Spleen (tissue), 7 donors: ENCODE results near the gene CSGALNACT2.

Experiments used
- CTCF ChIP-seq, 11 experiments: fragments of 200-600 bp in 7 of 11; fragments of 450-650 bp in 4 of 11; sonication (generic) in 4 of 11; IDR thresholded peaks in 8 of 11; conservative IDR thresholded peaks in 3 of 11; 1 replicate in 7 of 11; 2 replicates in 4 of 11; pipeline versions ENCODE4 v1.4.0 to v1.8.0; 2016 to 2021; ENCODE audit warnings: antibody characterized with exemption in 11 of 11, inconsistent platforms in 4 of 11, mild to moderate bottlenecking in 1 of 11
- POLR2A ChIP-seq, 3 donors: fragments of 450-650 bp; IDR thresholded peaks; one replicate each; pipeline ENCODE4 v1.5.1; 2017; ENCODE audit warnings: antibody characterized with exemption in 3 of 3, mild to moderate bottlenecking in 1 of 3
- POLR2AphosphoS5 ChIP-seq, 3 donors: sonication (generic); formaldehyde crosslinking; IDR thresholded peaks; one replicate each; pipeline ENCODE4 v1.5.1; 2017; ENCODE audit warnings: antibody characterized with exemption in 3 of 3
- donor health status: DM: no; HTN: no; CAD: no; lungs with moderate emphysema.
- donor health status: DM: no; HTN: no; CAD: no.
- donor health status: DM: no; HTN: no; CAD: no.

- TF ChIP-seq CTCF (IDR thresholded peaks at IDR 0.05 in 8 of 11, conservative IDR thresholded peaks at IDR 0.05 in 3 of 11), result no peak
- no peak for TF ChIP-seq POLR2A (IDR thresholded peaks at IDR 0.05)
- TF ChIP-seq POLR2AphosphoS5 (IDR thresholded peaks at IDR 0.05), result no peak
These were observed 16.8 kb upstream of the CSGALNACT2 start for GRCh38 chr10:43121444-43121843.
